Naive thymus-derived CD8-positive, alpha-beta T cell (primary cell): ENCODE results near the gene NDUFA7. TPM values are rescaled to one million over a fixed set of nuclear protein-coding genes. Genes with fewer than 3 reads are reported as not detected.
"Not testable (repeated sequence)": the region's sequence is repeated elsewhere in the genome, so short reads cannot be mapped to it uniquely, and the experiment has no call there.

ENCODE experiments used
- ATAC-seq, 2 donors: fragments of 150-1000 bp; cut with Tn5 transposase in 1 of 2; sonication (Bioruptor Pico), chemical (Tn5 transposase) in 1 of 2; 1 replicate in 1 of 2; 2 replicates in 1 of 2; pipeline ENCODE4 v1.10.0; 2021; ENCODE audit warnings: mild to moderate bottlenecking in 2 of 2, moderate library complexity in 2 of 2
- POLR2A ChIA-PET: fragments of 350-600 bp; sonication (Branson Sonifier 250); formaldehyde crosslinking; loops from one replicate; lab custom pipeline; 2021; ENCODE audit warnings: antibody characterized with exemption; lab: Charles Lee
- DNase-seq, 10 donors: peaks; one replicate each; pipeline versions ENCODE4 v3.0.0 to v3.0.0-alpha.2; 2020 to 2022
- H3K27ac Mint-ChIP-seq, 10 donors: one replicate each; pipeline ENCODE4 v1.8.0; 2020 to 2022; ENCODE audit warnings: mild to moderate bottlenecking in 10 of 10, mixed read lengths in 10 of 10, moderate library complexity in 4 of 10, inconsistent platforms in 1 of 10
- H3K27me3 Mint-ChIP-seq, 5 donors: one replicate each; pipeline ENCODE4 v1.8.0; 2021 to 2022; ENCODE audit warnings: mixed read lengths in 5 of 5
- H3K36me3 Mint-ChIP-seq, 3 donors: one replicate each; pipeline ENCODE4 v1.8.0; 2020 to 2022; ENCODE audit warnings: mixed read lengths in 3 of 3, mild to moderate bottlenecking in 2 of 3, inconsistent platforms in 1 of 3
- H3K4me1 Mint-ChIP-seq, 4 donors: one replicate each; pipeline ENCODE4 v1.8.0; 2021 to 2022; ENCODE audit warnings: mixed read lengths in 4 of 4
- H3K4me3 Mint-ChIP-seq, 10 donors: one replicate each; pipeline ENCODE4 v1.8.0; 2020 to 2022; ENCODE audit warnings: mild to moderate bottlenecking in 10 of 10, mixed read lengths in 10 of 10, moderate library complexity in 6 of 10, inconsistent platforms in 1 of 10
- H3K9me3 Mint-ChIP-seq, 9 donors: one replicate each; pipeline ENCODE4 v1.8.0; 2020 to 2022; ENCODE audit warnings: mixed read lengths in 9 of 9, mild to moderate bottlenecking in 3 of 9, inconsistent platforms in 1 of 9, moderate library complexity in 1 of 9
- polyA plus RNA-seq, 3 donors: library from polyadenylated mRNA; unstranded; fragments of 300-500 nt; fragmentation: Illumina TruSeq; gene quantifications; one replicate each; pipeline ENCODE4 v1.2.3, GENCODE V29; 2021
- total RNA-seq, 8 experiments: library from RNA in 2 of 8; stranded (reverse) in 2 of 8; gene quantifications; one replicate each; pipeline ENCODE4 v1.2.3 and lab custom pipeline; 2021 to 2026

The NDUFA7 gene
- total and polyA plus RNA-seq, 5 experiments from 2014 or later: 28.5 to 136 (median 117) TPM

DNA sequence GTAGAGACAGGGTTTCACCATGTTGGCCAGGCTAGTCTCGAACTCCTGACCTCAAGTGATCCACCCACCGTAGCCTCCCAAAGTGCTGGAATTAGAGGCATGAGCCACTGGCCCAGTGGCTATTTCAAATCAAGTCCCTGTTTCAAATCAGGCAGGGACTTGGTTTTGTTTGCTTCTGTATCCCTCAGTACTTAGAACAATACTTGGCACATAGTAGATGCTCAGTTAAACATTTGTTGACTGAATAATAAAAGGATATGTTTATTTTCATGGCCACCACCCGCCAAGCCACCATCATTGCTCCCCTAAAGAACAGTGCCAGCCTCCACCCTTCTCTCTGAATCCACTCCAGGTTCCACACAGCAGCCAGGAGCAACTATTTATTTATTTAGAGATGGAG is 4.3 kb upstream of the NDUFA7 start:
- Mint-ChIP-seq H3K27ac (peak overlapping the region in 3 of 10 donors; percentile 34 to 67 (median 43)), H3K4me3 (no peak overlapping the region), H3K27me3 (no peaks in the 10 kb centered on the region), H3K4me1 (peaks cover 10 to 31% (median 24%) of the 10 kb centered on the region in 4 donors), H3K36me3 (peaks cover 0 to 20% (median 2%) of the 10 kb centered on the region in 3 donors), H3K9me3 (no peaks in the 10 kb centered on the region)
- ATAC-seq (no peak), DNase-seq (no peak)
- POLR2A ChIA-PET: interaction anchor here (0.6 kb wide), 1 partner anchor 727 kb away, joined by 3 read pairs; no protein-coding TSS in a partner anchor

DNA sequence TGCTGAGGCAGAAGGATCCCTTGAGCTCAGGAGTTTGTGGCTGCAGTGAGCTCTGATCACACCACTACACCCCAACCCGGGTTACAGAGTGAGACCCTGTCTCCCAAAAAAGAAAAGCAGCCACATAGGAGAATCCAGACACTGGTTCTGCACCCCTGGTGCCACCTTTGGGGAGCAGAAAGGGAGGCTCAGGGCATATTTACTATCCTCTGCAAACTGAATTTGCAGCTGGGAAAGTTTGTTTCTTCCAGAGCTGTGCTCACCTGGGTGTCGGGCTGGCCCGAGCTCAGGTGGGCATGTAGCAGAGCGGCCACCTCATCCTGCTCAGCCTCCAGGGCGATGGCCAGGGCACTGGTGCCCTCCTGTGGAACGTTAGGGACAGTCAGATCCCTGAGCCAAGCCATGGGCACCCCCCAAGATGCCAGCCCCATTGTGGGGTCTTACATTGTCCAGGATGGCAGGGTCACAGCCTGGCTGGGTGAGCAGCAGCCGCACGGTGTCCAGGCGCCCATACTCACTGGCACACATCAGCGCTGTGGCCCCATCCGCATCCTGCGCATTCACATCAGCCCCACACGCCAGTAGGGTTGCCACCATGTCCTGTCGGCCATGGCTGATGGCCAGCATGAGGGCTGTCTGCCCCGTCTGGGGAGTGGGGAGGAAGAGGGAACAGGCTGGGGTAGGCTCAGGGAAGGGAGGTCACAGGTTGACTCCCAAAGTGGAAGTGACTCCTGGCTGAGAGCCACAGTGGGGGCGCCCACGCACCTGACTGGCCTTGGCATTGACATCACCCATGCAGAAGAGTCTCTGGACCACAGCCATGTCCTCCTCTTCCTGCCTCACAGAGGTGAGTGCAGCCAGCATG is 3.2 kb upstream of the NDUFA7 start:
- Mint-ChIP-seq H3K27ac (peak overlapping the region in 7 of 10 donors; percentile 6 to 77 (median 43)), H3K27me3 (no peaks in the 10 kb centered on the region)
- POLR2A ChIA-PET: interaction anchor here (0.5 to 1.7 kb wide), 3 partner anchors 55 to 381 kb away, joined by 3 read pairs; partner anchors contain the start of gene TIMM44

DNA sequence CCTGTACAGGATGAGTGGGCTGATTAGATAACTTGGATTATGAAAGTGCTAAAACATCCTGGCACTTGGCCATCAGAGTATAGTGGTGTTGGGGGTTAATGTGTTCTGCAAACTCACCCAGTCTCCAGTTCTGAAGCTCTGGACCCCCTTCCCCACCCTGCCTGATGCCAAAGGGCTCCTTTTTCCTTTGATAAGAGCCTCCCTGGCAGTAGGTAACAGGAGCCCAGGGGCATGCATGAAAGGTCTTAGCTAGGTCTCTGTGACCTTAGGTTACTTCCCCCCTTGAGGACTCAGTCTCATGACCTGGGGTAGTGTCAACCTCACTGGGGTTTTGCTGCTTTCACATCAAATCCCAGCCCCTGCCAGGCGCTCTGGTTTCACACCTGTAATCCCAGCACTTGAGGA is 2.6 kb upstream of the NDUFA7 start:
- Mint-ChIP-seq H3K4me1 (peaks cover 14 to 45% (median 36%) of the 10 kb centered on the region in 4 donors), H3K9me3 (no peaks in the 10 kb centered on the region), H3K36me3 (peaks cover 0 to 20% (median 0%) of the 10 kb centered on the region in 3 donors), H3K27me3 (no peaks in the 10 kb centered on the region), H3K4me3 (peak overlapping the region in 3 of 10 donors; percentile 12 to 65 (median 14)), H3K27ac (peak overlapping the region in 7 of 10 donors; percentile 6 to 98 (median 62))
- POLR2A ChIA-PET: interaction anchor here (0.5 to 1.7 kb wide), 3 partner anchors 54 to 380 kb away, joined by 3 read pairs; partner anchors contain the start of gene TIMM44
- DNase-seq (no peak), ATAC-seq (no peak)

More for the DNA sequence above, 3.2 kb upstream of the NDUFA7 start:
- Mint-ChIP-seq H3K9me3 (no peaks in the 10 kb centered on the region), H3K36me3 (peaks cover 0 to 20% (median 0%) of the 10 kb centered on the region in 3 donors), H3K4me1 (peaks cover 14 to 40% (median 35%) of the 10 kb centered on the region in 4 donors), H3K4me3 (no peak overlapping the region)
- DNase-seq (no peak), ATAC-seq (no peak)

DNA sequence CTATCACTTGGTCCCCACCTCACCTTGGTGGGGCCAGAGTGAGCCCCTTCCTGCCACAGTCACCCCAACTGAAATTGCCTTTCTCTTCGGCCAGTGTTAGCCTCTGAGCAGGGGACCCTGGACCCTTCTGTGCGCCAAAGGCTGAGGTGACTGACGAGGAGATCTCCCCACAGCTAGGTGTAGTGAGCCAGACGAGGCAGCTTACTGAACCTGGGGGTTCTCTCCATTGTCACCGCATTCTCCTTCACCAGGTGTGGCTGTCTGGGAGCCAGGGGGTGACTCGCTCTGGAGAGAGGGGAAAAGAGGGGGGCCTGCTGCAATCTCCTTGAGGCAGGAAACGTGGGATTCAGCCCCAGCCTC is 1.4 kb upstream of the NDUFA7 start:
- Mint-ChIP-seq H3K27ac (peak overlapping the region in 9 of 10 donors; percentile 92 to 100 (median 98)), H3K27me3 (no peaks in the 10 kb centered on the region), H3K36me3 (peaks cover 0 to 20% (median 0%) of the 10 kb centered on the region in 3 donors), H3K4me1 (peaks cover 12 to 49% (median 36%) of the 10 kb centered on the region in 4 donors), H3K9me3 (no peaks in the 10 kb centered on the region), H3K4me3 (peak overlapping the region; percentile 94 to 100 (median 97))
- no peak for DNase-seq
- POLR2A ChIA-PET: interaction anchor here (0.6 to 3.0 kb wide), 4 partner anchors 12 to 112 kb away, joined by 3 to 11 read pairs (median 3); no protein-coding TSS in a partner anchor
- ATAC-seq: no peak

DNA sequence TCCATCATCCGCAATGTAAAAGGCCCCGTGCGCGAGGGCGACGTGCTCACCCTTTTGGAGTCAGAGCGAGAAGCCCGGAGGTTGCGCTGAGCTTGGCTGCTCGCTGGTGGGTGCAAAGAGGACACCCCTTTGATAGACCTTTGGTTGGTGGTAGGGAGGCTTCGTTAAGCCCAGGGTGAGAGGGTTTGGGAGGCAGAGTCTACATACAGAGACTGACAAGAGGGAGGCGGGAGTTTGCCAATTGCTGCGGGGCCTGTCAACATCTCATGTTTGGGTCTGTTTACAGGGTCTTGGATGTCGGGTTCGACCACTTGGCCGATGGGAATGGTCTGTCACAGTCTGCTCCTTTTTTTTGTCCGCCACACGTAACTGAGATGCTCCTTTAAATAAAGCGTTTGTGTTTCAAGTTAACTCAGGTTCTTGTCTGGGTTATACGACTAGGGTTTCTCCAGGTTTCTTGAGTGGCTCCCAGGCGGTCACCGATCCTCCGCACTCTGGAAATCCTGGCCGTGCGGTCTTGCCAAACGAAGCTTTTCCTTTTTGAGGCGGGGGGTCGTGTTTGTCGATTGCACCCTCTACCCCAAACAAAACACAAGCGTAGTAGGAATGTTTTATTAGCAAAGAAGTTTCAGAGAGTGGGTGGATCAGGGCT is 937 bp upstream of the NDUFA7 start:
- Mint-ChIP-seq H3K9me3 (no peaks in the 10 kb centered on the region), H3K4me3 (peak overlapping the region; percentile 94 to 100 (median 97)), H3K27ac (peak overlapping the region; percentile 92 to 100 (median 98)), H3K27me3 (no peaks in the 10 kb centered on the region), H3K4me1 (peaks cover 12 to 53% (median 38%) of the 10 kb centered on the region in 4 donors), H3K36me3 (peaks cover 0 to 24% (median 2%) of the 10 kb centered on the region in 3 donors)
- peak in 1 of 10 donors; percentile 26 for DNase-seq
- no peak for ATAC-seq
- POLR2A ChIA-PET: interaction anchor here (0.6 to 3.3 kb wide), 16 partner anchors 9 to 402 kb away, joined by 3 to 25 read pairs (median 5); partner anchors contain the start of genes CERS4, HNRNPM, RAB11B and SNAPC2

DNA sequence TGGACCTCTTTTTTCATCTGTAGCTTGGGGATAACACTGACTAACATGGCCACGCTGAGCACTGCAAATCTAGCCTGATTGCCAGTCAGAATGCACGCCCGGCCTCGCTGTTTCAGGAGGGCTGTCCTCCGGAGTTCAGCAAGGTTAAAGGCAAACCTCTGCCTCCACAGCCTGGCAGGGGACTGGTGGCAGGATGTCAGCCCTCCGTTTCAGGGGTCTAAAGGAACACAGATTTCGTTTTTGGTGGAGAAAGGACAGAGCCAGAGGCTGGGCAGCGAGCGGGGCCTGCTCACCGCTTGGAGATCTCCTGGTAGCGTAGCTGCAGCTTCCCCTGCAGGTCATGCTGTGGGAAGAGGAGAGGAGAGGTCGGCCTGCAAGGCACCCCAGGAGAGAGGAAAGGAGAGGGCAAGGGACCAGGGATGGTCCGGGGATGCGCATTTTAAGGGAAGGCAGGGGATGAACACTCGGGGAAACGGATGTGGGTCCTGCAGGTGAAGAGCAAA is 560 bp downstream of the NDUFA7 start:
- peak overlapping the region; percentile 92 to 100 (median 98) for H3K27ac Mint-ChIP-seq

DNA sequence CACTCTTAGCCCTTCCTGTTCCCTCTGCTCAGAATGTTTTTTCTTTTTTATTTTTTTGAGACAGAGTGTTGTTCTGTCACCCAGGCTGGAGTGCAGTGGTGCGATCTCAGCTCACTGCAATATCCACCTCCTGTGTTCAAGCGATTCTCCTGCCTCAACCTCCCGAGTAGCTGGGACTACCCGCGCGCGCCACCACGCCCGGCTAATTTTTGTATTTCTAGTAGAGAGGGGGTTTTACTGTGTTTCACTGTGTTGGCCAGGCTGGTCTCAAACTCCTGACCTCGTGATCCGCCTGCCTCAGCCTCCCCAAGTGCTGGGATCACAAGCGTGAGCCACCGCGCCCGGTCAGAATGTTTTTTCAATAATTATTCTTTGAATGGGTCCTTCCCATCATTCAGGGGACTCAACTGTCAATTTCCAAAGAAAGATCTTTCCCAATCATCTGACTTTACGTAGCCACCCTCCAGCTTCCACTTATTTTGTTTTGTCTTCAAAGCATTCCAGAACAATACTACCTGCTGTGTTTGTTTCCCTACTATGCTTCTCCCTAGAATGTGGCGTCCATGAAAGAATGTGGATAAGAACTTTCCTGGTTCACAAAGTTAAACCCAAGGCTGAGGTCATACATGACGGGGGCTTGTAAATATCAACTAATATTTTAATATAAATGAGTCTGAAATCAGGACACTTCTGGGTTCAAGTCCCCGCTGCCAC is 1.2 kb downstream of the NDUFA7 start:
- POLR2A ChIA-PET: interaction anchor here (0.6 to 3.3 kb wide), 7 partner anchors 9 to 125 kb away, joined by 4 to 25 read pairs (median 8); no protein-coding TSS in a partner anchor
- Mint-ChIP-seq H3K27me3 (no peaks in the 10 kb centered on the region), H3K4me3 (peak overlapping the region; percentile 94 to 100 (median 97)), H3K27ac (peak overlapping the region; percentile 92 to 100 (median 98)), H3K36me3 (peaks cover 0 to 39% (median 7%) of the 10 kb centered on the region in 3 donors), H3K4me1 (peaks cover 12 to 58% (median 39%) of the 10 kb centered on the region in 4 donors), H3K9me3 (no peaks in the 10 kb centered on the region)
- ATAC-seq: no peak
- no peak for DNase-seq

More for the DNA sequence above, 560 bp downstream of the NDUFA7 start:
- H3K36me3 Mint-ChIP-seq: peaks cover 0 to 33% (median 4%) of the 10 kb centered on the region in 3 donors
- H3K27me3 Mint-ChIP-seq: no peaks in the 10 kb centered on the region
- peak overlapping the region; percentile 94 to 100 (median 97) for H3K4me3 Mint-ChIP-seq
- ATAC-seq: peak; percentile 13 to 24
- POLR2A ChIA-PET: interaction anchor here (0.5 to 3.3 kb wide), 13 partner anchors 10 to 400 kb away, joined by 3 to 25 read pairs (median 5); partner anchors contain the start of genes CERS4, HNRNPM, SNAPC2 and ZNF414
- no peaks in the 10 kb centered on the region for H3K9me3 Mint-ChIP-seq
- peak in 4 of 10 donors; percentile 18 to 65 (median 32) for DNase-seq
- H3K4me1 Mint-ChIP-seq: peaks cover 12 to 55% (median 38%) of the 10 kb centered on the region in 4 donors

DNA sequence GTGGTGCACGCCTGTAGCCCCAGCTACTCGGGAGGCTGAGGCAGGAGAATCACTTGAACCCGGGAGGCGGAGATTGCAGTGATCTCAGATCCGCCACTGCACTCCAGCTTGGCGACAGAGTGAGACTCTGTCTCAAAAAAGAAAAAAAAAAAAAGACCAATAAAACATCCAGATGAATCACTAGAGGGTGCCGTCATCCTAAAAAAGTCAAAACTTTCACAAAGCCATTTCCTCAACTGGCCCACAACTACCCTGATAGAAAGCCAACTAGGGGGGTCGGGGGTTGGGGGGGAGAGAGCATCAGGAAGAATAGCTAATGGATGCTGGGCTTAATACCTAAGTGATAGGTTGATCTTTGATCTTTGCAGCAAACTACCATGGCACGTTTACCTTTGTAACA is 2.3 kb downstream of the NDUFA7 start:
- not testable (repeated sequence) for H3K9me3 Mint-ChIP-seq, DNase-seq, ATAC-seq, H3K27me3 Mint-ChIP-seq
- peak overlapping the region in 4 of 10 donors; percentile 30 to 94 (median 48) for H3K4me3 Mint-ChIP-seq
- H3K27ac Mint-ChIP-seq: peak overlapping the region in 4 of 10 donors; percentile 5 to 59 (median 16)
- H3K36me3 Mint-ChIP-seq: peaks cover 0 to 43% (median 11%) of the 10 kb centered on the region in 3 donors
- peaks cover 12 to 55% (median 39%) of the 10 kb centered on the region in 4 donors for H3K4me1 Mint-ChIP-seq
- POLR2A ChIA-PET: interaction anchor here (0.7 to 3.3 kb wide), 2 partner anchors 8 to 358 kb away, joined by 3 to 25 read pairs; no protein-coding TSS in a partner anchor

DNA sequence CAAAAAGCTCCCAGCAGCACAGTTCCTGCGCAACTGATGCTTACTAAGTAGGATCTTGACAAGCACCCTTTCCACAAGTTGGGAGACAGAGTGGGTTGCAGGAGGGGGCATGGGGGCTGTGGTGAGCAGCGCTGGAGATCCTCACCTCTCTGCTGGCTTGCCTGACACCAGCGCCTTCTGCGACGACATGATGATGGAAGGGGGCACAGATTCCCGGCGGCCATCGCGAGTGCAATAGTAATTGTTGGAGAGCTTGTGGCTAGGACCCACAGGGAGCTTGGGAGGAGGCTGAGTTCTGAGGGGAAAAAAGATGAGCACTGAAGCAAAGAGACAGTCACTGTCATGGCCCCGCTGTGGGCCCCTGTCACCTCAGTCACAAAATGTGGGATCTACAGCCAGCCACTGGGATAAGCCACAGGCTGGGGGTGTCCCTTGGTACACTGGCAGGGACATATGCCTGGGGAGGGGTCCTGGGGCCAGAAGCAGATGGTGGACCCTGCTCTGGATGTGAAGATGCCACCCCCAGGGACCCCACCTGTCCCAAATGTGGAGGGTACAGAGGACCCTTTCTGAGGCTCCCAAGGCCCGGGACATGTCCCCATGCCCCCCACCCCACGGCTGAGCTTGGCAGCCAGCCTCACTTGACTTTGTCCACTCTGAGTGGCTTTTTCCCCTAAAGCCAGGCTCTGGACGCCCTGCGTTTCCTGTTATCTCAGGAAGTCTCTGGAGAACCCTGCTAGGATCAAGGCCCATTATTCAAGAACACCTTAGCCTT is 4.6 kb downstream of the NDUFA7 start:
- Mint-ChIP-seq H3K4me1 (peaks cover 9 to 33% (median 22%) of the 10 kb centered on the region in 4 donors), H3K36me3 (peaks cover 0 to 42% (median 11%) of the 10 kb centered on the region in 3 donors), H3K9me3 (no peaks in the 10 kb centered on the region), H3K4me3 (no peak overlapping the region), H3K27me3 (no peaks in the 10 kb centered on the region), H3K27ac (no peak overlapping the region)
- POLR2A ChIA-PET: interaction anchor here (0.6 to 1.0 kb wide), 2 partner anchors 50 to 1832 kb away, joined by 3 to 5 read pairs; no protein-coding TSS in a partner anchor
- ATAC-seq (no peak), DNase-seq (peak in 1 of 10 donors; percentile 47)

DNA sequence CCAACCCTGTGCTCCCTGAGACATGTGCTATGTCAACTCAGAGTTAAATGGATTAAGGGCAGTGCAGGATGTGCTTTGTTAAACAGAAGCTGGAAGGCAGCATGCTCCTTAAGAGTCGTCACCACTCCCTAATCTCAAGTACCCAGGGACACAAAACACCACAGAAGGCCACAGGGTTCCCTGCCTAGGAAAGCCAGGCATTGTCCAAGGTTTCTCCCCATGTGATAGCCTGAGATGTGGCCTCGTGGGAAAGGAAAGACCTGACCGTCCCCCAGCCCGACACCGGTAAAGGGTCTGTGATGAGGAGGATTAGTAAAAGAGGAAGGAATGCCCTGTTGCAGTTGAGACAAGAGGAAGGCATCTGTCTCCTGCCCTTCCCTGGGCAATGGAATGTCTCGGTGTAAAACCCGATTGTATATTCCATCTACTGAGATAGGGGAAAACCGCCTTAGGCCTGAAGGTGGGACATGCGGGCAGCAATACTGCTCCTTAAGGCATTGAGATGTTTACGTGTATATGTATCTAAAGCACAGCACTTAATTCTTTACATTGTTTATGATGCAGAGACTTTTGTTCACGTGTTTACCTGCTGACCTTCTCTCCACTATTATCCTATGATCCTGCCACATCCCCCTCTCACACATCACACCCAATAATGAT is 6.1 kb downstream of the NDUFA7 start:
- POLR2A ChIA-PET: interaction anchor here (1.0 kb wide), 1 partner anchor 49 kb away, joined by 5 read pairs; no protein-coding TSS in a partner anchor
- not testable (repeated sequence) for H3K9me3 Mint-ChIP-seq

More for the DNA sequence above, 6.1 kb downstream of the NDUFA7 start:
- ATAC-seq, H3K27ac Mint-ChIP-seq, H3K4me3 Mint-ChIP-seq, H3K27me3 Mint-ChIP-seq: not testable (repeated sequence)
- peak in 1 of 10 donors; percentile 53 for DNase-seq
- H3K4me1 Mint-ChIP-seq: peaks cover 2 to 24% (median 12%) of the 10 kb centered on the region in 4 donors
- H3K36me3 Mint-ChIP-seq: peaks cover 0 to 45% (median 11%) of the 10 kb centered on the region in 3 donors
